ENCODE data around the gene HNF1B. TPM values are rescaled to one million over a fixed set of nuclear protein-coding genes. Genes with fewer than 3 reads are reported as not detected.

HNF1B gene
- total and polyA plus RNA-seq, 7 experiments from 2014 or later, result 1.4 TPM; not detected in 6

DNA sequence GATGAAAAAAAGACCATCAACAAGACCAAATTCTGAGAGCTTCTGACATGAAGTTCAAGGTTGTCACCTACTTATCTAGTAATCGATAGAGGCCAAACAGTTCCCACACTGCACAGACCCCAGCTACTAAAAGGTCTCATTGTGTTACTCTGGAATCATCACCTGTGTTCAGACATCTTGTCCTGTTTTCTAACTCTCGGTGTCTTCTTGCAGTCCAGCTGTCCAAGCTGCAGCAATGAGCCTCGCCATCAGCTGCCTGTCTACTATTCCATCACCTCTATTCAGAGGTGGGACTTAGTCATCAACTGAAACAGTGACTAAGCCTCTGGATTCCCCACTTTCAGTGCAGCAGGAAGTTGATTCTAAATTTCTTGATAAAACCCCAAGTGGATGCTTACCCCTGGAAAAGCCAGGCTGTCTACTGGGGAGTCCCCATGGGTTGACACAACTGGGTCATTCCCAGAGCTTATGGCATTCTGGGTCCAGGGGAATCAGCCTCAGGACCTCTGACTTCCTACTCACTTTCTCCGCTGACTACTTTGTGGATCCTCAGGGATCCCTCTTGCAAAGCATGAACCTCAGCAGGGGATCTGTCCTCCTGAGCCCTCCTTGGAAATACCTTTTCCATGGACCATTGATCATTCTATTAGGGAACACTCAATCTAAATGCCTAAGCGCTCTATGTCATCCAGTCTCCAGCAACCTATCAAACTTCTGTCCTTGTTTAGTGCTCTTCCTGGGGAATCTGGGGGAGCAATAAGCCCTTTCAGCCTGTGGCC lies 46.5 kb downstream of the HNF1B start:
- peaks cover 0 to 9% (median 0%) of the 10 kb centered on the region in 5 donors for H3K36me3 Mint-ChIP-seq
- DNase-seq (peak in 1 of 9 donors; percentile 31), ATAC-seq (no peak)
- no peak overlapping the region for H3K27ac ChIP-seq (ENCODE audit: low read depth, low read length)
- ChIA-PET CTCF (interaction anchor here (1.3 kb wide), 1 partner anchor 14 kb away, joined by 3 read pairs; no protein-coding TSS in a partner anchor), POLR2A (no interaction called here)
- H3K4me3 ChIP-seq (ENCODE audit: low read length), result no peak overlapping the region
- no peak overlapping the region for H3K4me3 Mint-ChIP-seq
- no peaks in the 10 kb centered on the region for H3K9me3 ChIP-seq (ENCODE audit: control insufficient read depth in 2 of 3, low read length in 3 of 3)
- H3K4me1 Mint-ChIP-seq, result peaks cover 0 to 20% (median 8%) of the 10 kb centered on the region in 7 donors
- no peaks in the 10 kb centered on the region for H3K36me3 ChIP-seq (ENCODE audit: control insufficient read depth in 2 of 3, insufficient read depth in 3 of 3, low read length in 3 of 3)
- H3K27me3 Mint-ChIP-seq, result peaks cover 0 to 18% (median 12%) of the 10 kb centered on the region in 5 donors
- no peaks in the 10 kb centered on the region for H3K27me3 ChIP-seq (ENCODE audit: control insufficient read depth in 2 of 2, insufficient read depth in 2 of 2, low read length in 2 of 2)
- no peaks in the 10 kb centered on the region for H3K4me1 ChIP-seq (ENCODE audit: control insufficient read depth in 2 of 2, insufficient read depth in 2 of 2, low read length in 2 of 2)
- intact Hi-C loops (cut with micrococcal nuclease), result no loop called here
- peaks cover 0 to 10% (median 1%) of the 10 kb centered on the region in 11 donors for H3K9me3 Mint-ChIP-seq
- no peak overlapping the region for H3K27ac Mint-ChIP-seq

GRCh38 chr17:37697381-37697780 lies 47.5 kb downstream of the HNF1B start:
- intact Hi-C loops (cut with micrococcal nuclease), result no loop called here
- Mint-ChIP-seq H3K9me3 (peaks cover 0 to 10% (median 1%) of the 10 kb centered on the region in 11 donors), H3K27ac (no peak overlapping the region), H3K36me3 (peaks cover 0 to 9% (median 0%) of the 10 kb centered on the region in 5 donors), H3K27me3 (peaks cover 0 to 18% (median 10%) of the 10 kb centered on the region in 5 donors), H3K4me3 (no peak overlapping the region), H3K4me1 (peaks cover 0 to 20% (median 8%) of the 10 kb centered on the region in 7 donors)
- Histone ChIP-seq H3K27me3 (ENCODE audit: control insufficient read depth in 2 of 2, insufficient read depth in 2 of 2, low read length in 2 of 2) (no peaks in the 10 kb centered on the region), H3K36me3 (ENCODE audit: control insufficient read depth in 2 of 3, insufficient read depth in 3 of 3, low read length in 3 of 3) (no peaks in the 10 kb centered on the region), H3K27ac (ENCODE audit: low read depth, low read length) (no peak overlapping the region), H3K4me1 (ENCODE audit: control insufficient read depth in 2 of 2, insufficient read depth in 2 of 2, low read length in 2 of 2) (no peaks in the 10 kb centered on the region), H3K4me3 (ENCODE audit: low read length) (no peak overlapping the region), H3K9me3 (ENCODE audit: control insufficient read depth in 2 of 3, low read length in 3 of 3) (no peaks in the 10 kb centered on the region)
- ChIA-PET CTCF (interaction anchor here (1.3 kb wide), 1 partner anchor 15 kb away, joined by 3 read pairs; no protein-coding TSS in a partner anchor), POLR2A (no interaction called here)
- DNase-seq, result no peak
- ATAC-seq, result no peak

DNA sequence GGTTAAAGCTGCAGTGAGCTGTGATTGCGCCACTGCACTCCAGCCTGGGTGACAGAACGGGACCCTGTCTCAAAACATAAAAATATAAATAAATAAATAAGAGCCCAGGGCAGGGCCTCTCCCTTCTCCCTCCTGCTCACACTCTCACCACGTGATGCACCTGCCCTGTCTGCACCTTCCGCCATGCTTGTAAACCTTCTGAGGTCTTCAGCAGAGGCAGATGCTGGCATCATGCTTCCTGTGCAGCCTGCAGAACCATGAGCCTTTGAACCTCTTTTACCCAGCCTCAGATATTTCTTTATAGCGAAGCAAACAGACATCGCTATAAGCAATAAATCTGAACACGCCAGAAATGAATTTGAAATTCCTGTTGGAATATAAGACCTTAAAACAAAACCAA lies 48.5 kb downstream of the HNF1B start:
- CTCF ChIA-PET, result no interaction called here
- no peaks in the 10 kb centered on the region for H3K36me3 ChIP-seq (ENCODE audit: control insufficient read depth in 2 of 3, insufficient read depth in 3 of 3, low read length in 3 of 3)
- H3K36me3 Mint-ChIP-seq, result peaks cover 0 to 9% (median 0%) of the 10 kb centered on the region in 5 donors
- no peaks in the 10 kb centered on the region for H3K9me3 ChIP-seq (ENCODE audit: control insufficient read depth in 2 of 3, low read length in 3 of 3)
- peaks cover 0 to 14% (median 8%) of the 10 kb centered on the region in 7 donors for H3K4me1 Mint-ChIP-seq
- peak in 3 of 9 donors; percentile 5 to 45 (median 15) for DNase-seq
- H3K4me1 ChIP-seq (ENCODE audit: control insufficient read depth in 2 of 2, insufficient read depth in 2 of 2, low read length in 2 of 2), result no peaks in the 10 kb centered on the region
- POLR2A ChIA-PET, result no interaction called here
- intact Hi-C loops (cut with micrococcal nuclease), result no loop called here
- H3K9me3 Mint-ChIP-seq, result peaks cover 0 to 10% (median 1%) of the 10 kb centered on the region in 11 donors
- H3K27ac ChIP-seq (ENCODE audit: low read depth, low read length), result no peak overlapping the region
- peak overlapping the region in 1 of 9 donors; percentile 45 for H3K27ac Mint-ChIP-seq
- H3K27me3 ChIP-seq (ENCODE audit: control insufficient read depth in 2 of 2, insufficient read depth in 2 of 2, low read length in 2 of 2), result no peaks in the 10 kb centered on the region
- ATAC-seq, result peak; percentile 55
- H3K4me3 ChIP-seq (ENCODE audit: low read length), result no peak overlapping the region
- peaks cover 0 to 10% (median 6%) of the 10 kb centered on the region in 5 donors for H3K27me3 Mint-ChIP-seq
- no peak overlapping the region for H3K4me3 Mint-ChIP-seq

GRCh38 chr17:37695726-37696125 lies 49.1 kb downstream of the HNF1B start:
- H3K27ac Mint-ChIP-seq, result no peak overlapping the region
- intact Hi-C loops (cut with micrococcal nuclease), result no loop called here

DNA sequence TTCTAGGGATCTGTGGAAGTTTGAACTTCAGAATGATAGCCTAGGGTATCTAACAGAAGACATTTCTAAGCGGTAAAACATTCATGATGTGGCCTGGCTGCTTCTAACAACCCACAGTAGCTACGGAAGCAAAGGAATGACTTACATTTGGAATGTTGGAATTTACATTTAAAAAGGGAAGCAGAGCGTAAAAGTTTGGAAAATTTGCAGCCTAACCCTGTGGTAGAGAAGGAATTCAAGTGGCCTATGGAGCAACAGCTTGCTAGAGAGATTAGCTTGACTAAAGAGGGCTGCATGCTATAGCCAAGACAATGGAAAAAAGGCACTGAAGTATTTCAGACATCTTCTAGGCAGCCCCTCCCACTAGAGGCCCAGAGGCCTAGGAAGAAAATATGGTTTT lies 50.1 kb downstream of the HNF1B start:
- DNase-seq (no peak), ATAC-seq (no peak)
- H3K9me3 ChIP-seq (ENCODE audit: control insufficient read depth in 2 of 3, low read length in 3 of 3), result no peaks in the 10 kb centered on the region
- no peaks in the 10 kb centered on the region for H3K4me1 ChIP-seq (ENCODE audit: control insufficient read depth in 2 of 2, insufficient read depth in 2 of 2, low read length in 2 of 2)
- Mint-ChIP-seq H3K9me3 (peaks cover 0 to 10% (median 1%) of the 10 kb centered on the region in 11 donors), H3K4me1 (peaks cover 0 to 14% (median 8%) of the 10 kb centered on the region in 7 donors), H3K27ac (no peak overlapping the region), H3K4me3 (no peak overlapping the region), H3K27me3 (peaks cover 0 to 6% (median 5%) of the 10 kb centered on the region in 5 donors), H3K36me3 (peaks cover 0 to 9% (median 0%) of the 10 kb centered on the region in 5 donors)
- ChIA-PET POLR2A (no interaction called here), CTCF (no interaction called here)
- H3K27me3 ChIP-seq (ENCODE audit: control insufficient read depth in 2 of 2, insufficient read depth in 2 of 2, low read length in 2 of 2), result no peaks in the 10 kb centered on the region
- no peaks in the 10 kb centered on the region for H3K36me3 ChIP-seq (ENCODE audit: control insufficient read depth in 2 of 3, insufficient read depth in 3 of 3, low read length in 3 of 3)
- no peak overlapping the region for H3K27ac ChIP-seq (ENCODE audit: low read depth, low read length)
- intact Hi-C loops (cut with micrococcal nuclease), result no loop called here
- H3K4me3 ChIP-seq (ENCODE audit: low read length), result no peak overlapping the region

More at GRCh38 chr17:37695726-37696125, 49.1 kb downstream of the HNF1B start:
- no peak overlapping the region for H3K4me3 Mint-ChIP-seq
- CTCF ChIA-PET, result no interaction called here
- Histone ChIP-seq H3K27ac (ENCODE audit: low read depth, low read length) (no peak overlapping the region), H3K4me1 (ENCODE audit: control insufficient read depth in 2 of 2, insufficient read depth in 2 of 2, low read length in 2 of 2) (no peaks in the 10 kb centered on the region), H3K36me3 (ENCODE audit: control insufficient read depth in 2 of 3, insufficient read depth in 3 of 3, low read length in 3 of 3) (no peaks in the 10 kb centered on the region), H3K9me3 (ENCODE audit: control insufficient read depth in 2 of 3, low read length in 3 of 3) (no peaks in the 10 kb centered on the region), H3K27me3 (ENCODE audit: control insufficient read depth in 2 of 2, insufficient read depth in 2 of 2, low read length in 2 of 2) (no peaks in the 10 kb centered on the region), H3K4me3 (ENCODE audit: low read length) (no peak overlapping the region)
- no peak for ATAC-seq
- peaks cover 0 to 14% (median 8%) of the 10 kb centered on the region in 7 donors for H3K4me1 Mint-ChIP-seq
- peaks cover 0 to 10% (median 1%) of the 10 kb centered on the region in 11 donors for H3K9me3 Mint-ChIP-seq
- peaks cover 0 to 10% (median 6%) of the 10 kb centered on the region in 5 donors for H3K27me3 Mint-ChIP-seq
- POLR2A ChIA-PET, result no interaction called here
- H3K36me3 Mint-ChIP-seq, result peaks cover 0 to 9% (median 0%) of the 10 kb centered on the region in 5 donors
- DNase-seq, result no peak

DNA sequence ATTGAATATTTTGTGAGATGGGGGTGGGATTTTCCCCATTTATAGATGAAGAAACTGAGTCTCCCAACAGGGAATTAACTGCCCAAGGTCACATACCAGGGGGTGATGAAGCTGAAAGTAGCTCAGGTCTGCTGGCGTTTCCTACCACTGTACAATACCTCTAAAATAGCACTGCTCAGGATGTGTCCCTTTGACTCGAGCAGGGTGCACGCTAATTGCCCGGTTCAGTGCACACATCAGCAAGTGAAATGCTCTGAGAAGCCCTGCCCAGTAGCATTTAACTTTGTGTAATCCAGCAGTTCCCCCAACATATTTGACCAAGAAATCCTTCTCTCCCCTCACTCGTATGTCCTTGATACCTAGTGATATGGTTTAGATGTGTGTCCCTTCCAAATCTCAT lies 51.5 kb downstream of the HNF1B start:
- Histone ChIP-seq H3K4me3 (ENCODE audit: low read length) (no peak overlapping the region), H3K27ac (ENCODE audit: low read depth, low read length) (no peak overlapping the region), H3K9me3 (ENCODE audit: control insufficient read depth in 2 of 3, low read length in 3 of 3) (no peaks in the 10 kb centered on the region), H3K36me3 (ENCODE audit: control insufficient read depth in 2 of 3, insufficient read depth in 3 of 3, low read length in 3 of 3) (no peaks in the 10 kb centered on the region), H3K4me1 (ENCODE audit: control insufficient read depth in 2 of 2, insufficient read depth in 2 of 2, low read length in 2 of 2) (no peaks in the 10 kb centered on the region), H3K27me3 (ENCODE audit: control insufficient read depth in 2 of 2, insufficient read depth in 2 of 2, low read length in 2 of 2) (no peaks in the 10 kb centered on the region)
- intact Hi-C loops (cut with micrococcal nuclease), result no loop called here
- POLR2A ChIA-PET, result no interaction called here
- H3K4me1 Mint-ChIP-seq, result peaks cover 0 to 9% (median 8%) of the 10 kb centered on the region in 7 donors
- peaks cover 0 to 10% (median 1%) of the 10 kb centered on the region in 11 donors for H3K9me3 Mint-ChIP-seq
- H3K4me3 Mint-ChIP-seq, result no peak overlapping the region
- peaks cover 0 to 9% (median 0%) of the 10 kb centered on the region in 5 donors for H3K36me3 Mint-ChIP-seq
- CTCF ChIA-PET, result no interaction called here
- H3K27me3 Mint-ChIP-seq, result peaks cover 0 to 9% (median 0%) of the 10 kb centered on the region in 5 donors
- ATAC-seq, result no peak
- no peak for DNase-seq
- H3K27ac Mint-ChIP-seq, result peak overlapping the region in 1 of 9 donors; percentile 19

All from naive thymus-derived CD4-positive, alpha-beta T cell (primary cell).